GM21619 (cell line): ENCODE data around the gene PTGES2.
A peak's percentile ranks its signal among the peaks of the same experiment; 100 is the strongest.

Source experiments
- ATAC-seq: cut with Tn5 transposase; IDR thresholded peaks from one replicate; pipeline ENCODE4 v1.9.1; 2021; ENCODE audit not compliant: unreplicated experiment

The PTGES2 gene

DNA sequence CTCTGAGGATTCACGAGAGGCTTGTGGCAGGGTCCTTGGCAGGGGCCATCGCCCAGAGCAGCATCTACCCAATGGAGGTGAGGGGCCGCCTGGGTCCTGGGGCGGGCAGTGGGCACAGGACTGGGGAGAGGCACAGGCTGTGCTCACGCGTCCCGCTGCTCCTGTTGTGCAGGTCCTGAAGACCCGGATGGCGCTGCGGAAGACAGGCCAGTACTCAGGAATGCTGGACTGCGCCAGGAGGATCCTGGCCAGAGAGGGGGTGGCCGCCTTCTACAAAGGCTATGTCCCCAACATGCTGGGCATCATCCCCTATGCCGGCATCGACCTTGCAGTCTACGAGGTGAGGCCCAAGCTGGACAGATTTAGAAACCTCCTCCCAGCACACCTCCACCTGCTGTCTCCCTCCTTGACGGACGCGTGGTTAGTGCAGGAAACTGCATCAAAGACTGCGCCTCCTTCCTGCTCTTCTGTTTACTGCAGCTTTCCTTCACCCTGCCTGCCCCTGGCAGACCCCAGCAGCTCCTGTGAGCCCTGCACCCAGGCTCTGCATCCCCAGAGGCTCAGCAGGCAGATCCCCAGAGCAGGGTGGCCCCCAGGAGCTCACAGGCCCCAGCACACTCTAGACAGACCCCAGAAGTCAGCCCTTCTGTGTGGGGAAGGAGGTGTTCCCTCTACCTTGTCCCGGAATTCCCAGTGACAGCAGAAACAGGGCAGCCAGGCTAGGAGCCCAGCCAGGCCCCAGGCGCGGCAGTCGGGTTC, 21.2 kb downstream of the PTGES2 start:
- ATAC-seq: no peak

DNA sequence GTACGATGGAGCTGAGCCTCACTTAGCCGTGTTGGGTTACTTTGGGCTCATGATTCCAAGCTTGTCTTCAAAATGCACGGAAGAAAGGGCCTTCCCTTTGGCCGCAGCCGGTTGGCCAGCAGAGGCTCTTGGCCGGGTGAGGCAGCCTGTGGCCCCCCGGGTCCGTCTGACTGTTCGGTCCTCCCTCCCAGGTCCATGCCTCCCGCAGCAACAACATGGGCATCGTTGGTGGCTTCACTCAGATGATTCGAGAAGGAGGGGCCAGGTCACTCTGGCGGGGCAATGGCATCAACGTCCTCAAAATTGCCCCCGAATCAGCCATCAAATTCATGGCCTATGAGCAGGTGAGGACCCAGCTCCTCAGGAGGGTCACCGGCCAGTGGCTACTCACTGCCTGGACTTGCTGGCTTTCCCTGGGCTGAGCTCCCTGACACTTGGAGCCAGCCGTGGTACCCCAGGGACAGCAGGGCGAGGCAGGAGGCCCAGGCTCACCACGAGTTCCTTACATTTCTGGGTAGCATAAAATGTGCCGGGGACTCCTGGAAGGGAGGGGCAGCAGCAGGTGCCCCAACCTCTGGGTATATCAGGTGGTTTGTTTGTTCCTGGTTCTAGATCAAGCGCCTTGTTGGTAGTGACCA, 21.9 kb downstream of the PTGES2 start:
- ATAC-seq: no peak

DNA sequence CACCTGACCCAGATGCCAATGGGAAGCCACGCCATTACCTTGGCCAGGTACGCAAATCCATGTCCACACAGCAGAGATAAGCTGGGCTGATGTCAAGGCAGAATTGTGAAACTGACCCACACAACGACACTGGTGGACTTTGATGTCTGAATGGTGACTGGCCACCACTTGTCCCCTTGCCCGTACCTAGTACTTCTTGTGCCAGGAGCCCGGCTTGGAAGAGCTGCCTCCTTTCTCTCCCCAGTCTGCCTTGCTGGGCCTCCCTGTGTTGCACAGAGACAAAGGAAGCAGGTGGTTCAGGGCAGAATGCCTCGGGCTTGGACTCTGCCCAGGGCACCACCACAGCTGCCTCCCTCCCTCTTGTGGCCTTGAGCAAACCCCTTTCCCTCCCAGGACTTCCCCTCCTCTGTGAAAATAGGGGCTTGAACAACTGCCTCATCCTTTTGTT, 23.3 kb downstream of the PTGES2 start:
- no peak for ATAC-seq

DNA sequence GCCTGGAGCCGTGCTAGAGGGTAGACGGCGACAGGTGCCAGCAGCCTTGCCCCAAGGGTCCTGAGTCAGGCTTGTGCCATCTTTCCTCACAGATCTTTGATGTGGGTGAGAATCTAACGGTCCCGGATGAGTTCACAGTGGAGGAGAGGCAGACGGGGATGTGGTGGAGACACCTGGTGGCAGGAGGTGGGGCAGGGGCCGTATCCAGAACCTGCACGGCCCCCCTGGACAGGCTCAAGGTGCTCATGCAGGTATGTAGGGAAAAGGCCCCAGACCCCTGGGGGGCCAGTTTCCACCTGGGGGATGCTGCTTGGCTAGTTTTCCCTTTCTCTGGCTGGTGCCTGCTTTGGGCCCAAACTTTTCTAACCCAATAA, 24.0 kb downstream of the PTGES2 start:
- no peak for ATAC-seq

DNA sequence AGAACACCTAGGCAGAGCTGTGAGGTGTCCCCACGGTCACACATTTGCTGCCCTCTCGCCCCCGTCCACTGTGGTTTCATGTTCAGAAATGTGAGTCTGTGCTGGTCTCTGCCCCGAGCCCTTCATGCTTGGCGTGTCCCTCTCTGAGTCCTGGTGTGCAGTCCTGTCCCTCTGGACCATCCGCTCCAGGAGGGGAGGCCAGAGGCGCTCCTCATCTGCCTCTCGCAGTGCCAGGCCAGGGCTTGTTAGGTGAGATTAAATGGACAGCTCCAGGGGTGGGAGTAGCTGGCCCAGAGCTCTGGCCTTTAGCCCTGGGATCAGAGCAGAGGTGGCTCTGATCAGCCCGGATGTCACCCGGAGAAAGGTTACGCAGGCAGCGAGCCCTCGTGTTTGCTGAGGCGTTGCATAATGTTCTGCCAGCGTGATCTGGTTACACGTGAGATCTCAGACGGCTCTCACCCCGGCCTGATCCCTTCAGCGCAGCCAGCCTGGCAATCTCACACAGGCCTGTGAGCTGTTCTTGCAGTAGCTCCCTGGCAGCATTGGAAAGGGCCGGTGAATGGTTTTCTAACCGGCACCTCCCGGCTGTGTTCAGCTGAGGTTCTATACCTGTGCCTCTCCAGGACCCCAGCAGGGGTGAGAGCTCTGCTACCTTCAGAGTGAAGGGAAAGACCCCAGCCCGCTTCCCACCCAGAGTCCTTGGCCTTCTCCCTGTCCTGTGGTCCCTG, 24.5 kb downstream of the PTGES2 start:
- no peak for ATAC-seq

DNA sequence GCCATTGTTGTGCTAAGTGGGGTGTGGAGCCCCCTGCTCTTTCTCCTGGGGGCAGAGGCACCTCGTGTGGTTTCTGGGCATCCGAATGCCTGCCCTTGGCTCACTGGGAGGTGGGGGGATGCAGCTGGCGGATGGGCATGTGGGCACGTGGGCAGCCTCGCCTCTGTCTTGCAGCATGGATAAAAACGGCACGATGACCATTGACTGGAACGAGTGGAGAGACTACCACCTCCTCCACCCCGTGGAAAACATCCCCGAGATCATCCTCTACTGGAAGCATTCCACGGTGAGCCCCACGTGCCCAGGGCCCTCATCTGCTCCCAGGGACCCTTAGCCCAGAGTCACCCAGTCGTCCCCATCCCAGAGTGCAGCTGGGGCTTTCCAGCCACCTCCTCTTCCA, 25.3 kb downstream of the PTGES2 start:
- no peak for ATAC-seq

DNA sequence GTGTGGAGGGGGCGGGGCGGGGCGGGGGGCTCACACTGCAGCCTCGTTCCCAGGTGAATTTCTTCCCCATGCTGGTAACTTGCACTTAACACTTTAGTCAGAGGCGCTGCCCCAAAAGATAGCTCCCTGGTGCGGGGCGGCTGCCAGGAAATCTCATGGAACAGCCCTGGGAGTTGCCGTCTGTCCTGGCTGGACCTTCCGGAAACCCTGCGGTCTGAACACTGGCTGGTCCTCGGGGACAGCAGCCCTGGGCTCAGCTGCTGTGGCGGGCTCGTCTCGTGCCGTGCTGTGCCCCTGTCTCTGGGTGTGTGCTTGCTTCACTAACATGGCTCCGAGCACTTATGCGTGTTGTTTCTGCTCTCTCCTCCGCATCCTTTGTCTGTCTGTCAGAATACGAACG, 25.8 kb downstream of the PTGES2 start:
- no peak for ATAC-seq

DNA sequence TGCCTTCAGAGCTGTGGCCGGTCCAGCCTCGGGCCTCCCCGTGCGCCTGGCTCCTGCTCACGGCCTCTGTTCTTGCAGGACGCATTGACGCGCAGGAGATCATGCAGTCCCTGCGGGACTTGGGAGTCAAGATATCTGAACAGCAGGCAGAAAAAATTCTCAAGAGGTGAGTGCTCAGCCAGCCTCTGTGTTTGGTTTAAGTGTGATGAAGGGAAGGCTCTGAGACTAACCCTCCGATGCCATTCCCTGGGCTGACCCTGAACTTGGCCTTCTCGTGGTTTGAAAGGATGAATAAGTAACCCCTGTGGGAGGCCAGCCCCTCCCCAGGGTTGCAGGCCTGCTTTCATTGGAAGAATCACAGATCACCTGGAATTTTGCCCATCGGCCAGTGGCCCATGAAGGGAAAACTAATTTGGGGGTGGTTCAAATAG, 26.3 kb downstream of the PTGES2 start:
- no peak for ATAC-seq

DNA sequence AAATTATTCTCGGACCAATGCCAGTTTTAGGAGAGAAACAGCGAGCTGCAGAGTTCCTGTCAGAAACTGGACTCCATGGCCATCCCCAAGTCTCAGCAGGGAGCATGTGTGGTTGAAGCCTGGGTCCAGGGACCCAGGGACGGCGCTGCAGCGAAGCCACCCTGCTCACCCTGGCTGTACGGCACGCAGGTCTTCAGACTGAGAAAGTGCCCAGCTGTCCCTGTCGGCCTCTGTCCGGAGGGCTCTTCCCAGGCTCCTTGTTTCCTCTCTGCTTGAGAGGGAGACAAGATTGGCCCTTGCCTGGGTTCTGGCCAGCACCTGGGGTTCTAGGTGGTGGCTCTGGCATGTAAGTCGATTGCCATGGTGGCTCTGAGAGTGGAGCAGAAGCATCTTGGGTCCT, 26.9 kb downstream of the PTGES2 start:
- no peak for ATAC-seq

DNA sequence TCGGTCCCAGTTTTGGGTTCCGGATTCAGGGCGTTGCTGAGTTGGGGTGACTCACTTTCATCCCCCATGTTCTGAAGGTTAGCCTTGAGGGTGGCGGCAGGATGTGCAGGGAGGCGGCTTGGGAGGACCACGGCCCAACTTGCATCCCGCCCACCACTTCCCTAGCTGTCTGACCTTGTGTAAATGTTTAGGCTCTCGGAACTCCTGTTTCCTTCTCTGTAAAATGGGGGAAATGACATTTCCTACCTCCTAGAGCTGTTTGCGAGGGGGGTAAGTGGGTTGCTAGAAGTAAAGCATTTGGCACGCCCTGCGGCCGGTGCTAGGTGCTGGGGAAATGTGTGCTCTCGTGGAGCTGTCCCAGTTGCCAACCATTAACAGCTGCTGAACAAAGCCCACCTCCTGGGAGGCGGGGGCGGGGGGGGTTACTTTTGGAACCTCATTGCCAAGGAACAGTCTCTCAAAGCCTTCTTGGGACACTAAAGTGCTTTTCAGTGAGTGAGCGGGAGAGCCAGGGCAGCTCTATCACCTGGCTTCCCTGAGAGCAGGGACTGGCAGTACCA, 27.5 kb downstream of the PTGES2 start:
- no peak for ATAC-seq

DNA sequence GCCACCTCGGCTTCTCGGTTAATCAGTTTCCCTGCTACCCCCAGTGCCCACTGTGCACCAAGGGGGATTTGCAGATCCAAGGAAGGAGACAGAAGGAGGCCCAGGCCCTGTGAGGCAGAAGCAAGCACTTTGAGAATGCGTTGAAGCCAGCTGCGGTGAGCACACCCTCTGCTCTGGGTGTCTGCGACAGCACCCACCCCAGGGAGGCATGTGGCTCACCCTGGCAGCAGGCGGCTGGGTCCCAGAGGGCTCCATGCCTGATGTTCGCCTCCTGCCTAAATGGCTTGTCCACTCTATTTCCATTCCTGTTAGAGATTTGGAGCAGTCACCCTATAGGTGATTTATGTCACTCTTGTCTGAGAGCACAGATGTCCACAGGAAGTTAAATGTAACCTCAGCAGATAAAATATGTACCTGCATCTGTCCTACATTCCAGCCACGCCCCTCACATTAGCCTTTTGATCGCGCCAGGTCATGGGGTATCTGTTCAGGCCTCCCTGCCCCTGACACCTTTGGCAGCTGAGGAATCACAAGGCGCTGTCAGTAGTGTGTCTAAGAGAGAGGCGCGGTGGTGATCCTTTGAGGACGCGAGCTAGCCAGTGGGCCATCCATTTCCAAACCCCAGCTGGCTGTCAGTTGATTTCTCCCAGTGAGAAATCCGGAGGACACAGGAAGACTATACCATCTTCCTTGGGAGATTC, 28.1 kb downstream of the PTGES2 start:
- ATAC-seq: no peak

DNA sequence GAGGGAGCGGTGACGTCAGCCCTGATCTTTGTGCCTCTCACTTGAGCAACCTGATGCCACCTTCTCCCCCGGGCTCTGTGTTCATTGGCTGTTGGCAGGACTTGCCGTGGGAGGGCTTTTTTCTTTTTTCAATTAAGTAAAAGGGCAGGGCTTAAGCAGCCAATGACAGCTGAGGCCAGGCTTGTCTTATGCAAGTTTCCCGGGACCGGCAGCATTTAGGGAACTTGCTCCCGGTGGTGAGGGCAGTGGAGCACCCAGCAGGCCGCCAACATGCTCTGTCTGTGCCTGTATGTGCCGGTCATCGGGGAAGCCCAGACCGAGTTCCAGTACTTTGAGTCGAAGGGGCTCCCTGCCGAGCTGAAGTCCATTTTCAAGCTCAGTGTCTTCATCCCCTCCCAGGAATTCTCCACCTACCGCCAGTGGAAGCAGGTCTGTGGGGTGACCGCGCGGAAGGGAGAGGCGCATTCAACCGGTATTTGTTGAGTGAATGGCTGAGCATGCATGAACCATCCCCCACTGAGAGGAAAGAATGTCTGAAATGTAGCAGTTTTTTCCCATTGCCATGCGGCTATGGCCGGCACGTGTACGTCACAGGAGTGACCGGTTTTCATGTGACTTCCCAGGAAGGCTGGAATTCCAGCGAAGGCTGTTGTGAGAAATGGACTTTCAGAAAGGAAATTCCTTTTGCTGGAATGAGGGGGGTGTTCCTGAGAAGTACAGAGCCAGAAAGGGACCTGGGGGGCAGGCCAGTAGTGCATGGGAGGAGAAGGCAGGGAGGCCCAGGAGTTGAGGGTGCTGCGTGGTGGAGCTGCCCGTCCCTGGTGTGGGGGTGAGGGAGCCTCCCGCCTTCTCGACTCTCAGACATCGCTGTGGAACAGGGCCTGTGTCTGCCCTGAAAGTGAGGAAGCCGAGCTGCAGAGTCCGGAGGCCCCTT, 29.0 kb downstream of the PTGES2 start:
- no peak for ATAC-seq

DNA sequence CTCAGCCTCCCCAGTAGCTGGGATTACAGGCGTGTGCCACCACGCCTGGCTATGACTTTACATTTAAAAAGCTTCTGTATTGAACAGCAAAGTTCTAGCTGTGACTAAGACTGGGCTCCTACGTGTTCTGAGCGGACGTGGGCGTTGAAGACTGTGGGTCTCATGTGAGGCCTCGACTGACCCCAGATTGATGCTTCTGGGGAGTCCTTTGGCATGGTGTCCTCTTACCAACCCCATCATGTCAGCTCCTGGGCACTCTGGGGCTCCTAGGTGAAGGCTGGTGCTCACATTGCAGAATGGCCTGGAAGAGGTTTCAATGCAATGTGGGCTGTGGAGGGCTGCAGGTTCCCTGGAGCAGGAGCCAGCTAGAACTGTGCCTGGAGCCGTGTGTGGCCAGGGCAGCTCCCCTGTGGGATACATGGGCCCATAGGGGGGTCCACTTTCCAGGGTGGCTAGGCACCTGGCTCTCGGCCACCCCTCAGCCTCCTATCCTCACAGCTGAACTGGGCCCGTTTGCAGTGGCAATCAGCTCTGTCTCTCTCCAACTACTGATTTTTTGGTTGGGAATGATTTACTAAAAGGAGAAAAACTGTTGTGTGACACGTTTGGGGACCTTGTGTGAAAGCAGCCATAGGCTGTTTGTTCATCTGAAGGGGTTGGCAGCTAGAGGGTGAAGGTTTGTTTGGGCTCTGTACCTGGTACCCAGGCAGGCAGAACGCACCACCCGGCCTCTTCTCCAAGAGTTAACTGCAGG, 29.8 kb downstream of the PTGES2 start:
- ATAC-seq: no peak

DNA sequence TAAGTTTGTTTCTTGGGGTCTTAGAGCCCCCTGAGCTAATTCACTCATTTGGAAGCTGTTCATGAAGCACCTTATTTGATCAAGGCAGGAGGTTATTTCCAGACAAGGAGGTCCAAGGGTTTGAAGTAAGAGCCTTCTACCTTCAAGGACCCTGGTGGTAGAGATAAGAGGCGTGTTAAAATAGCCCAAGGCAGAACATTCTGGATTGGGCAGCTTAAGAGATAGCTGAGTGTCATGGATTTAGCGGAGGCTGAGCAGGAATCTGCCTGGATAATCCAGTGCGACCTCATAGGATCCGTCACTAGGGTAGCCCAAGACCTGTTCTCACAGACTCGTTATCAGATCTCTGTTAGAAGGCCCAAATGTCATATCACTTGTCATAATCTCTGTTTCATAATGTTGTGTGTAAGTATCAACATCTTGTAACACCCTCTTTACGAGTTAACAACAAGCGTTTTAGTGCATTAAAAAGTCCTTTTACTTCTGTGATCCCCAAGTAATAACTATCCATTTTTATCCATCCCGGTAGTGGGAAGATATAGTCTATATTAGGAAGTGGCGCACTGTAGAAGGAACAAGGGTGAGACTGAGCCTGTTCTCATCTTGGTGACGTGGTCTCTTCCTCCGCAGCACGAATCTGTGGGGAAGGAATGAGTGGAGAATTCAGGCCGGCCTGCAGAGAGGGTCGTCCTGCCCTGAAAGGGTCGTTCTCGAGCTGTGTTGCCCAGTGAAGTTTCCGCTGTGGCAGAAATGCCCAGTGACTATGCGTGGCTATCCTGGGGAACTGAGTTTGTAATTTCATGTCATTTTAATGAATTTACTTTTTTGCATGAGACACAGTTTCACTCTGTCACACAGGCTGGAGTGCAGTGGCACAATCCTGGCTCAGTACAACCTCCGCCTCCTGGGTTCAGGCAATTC, 30.7 kb downstream of the PTGES2 start:
- no peak for ATAC-seq

DNA sequence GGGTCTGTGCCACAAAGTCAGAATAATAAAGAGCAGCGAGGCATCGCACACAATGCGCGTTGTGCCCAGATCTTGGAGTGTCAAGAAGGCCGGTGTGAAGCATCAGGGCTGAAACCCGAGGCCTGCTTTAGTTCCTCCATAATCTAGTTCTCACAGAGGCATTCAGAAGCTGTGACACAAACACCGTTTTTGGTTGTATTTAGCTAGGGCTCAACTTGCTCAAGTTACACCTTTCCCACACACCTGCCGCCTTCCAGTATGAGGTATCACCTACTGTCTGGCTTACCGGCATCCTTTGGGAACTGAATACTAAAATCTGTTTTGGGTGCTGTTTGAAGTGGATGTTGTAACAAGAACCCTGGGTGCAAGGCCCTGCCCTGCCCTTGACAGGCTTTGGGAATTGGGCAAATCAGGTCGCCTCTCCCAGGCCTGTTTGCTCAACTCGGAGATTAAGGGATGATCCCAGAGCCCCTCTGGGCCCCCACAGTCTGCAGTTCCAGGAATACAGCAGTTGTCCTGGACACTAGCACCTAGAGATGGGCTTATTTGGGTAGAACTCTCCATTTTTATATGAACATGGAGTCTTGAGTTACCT, 32.5 kb downstream of the PTGES2 start:
- no peak for ATAC-seq

DNA sequence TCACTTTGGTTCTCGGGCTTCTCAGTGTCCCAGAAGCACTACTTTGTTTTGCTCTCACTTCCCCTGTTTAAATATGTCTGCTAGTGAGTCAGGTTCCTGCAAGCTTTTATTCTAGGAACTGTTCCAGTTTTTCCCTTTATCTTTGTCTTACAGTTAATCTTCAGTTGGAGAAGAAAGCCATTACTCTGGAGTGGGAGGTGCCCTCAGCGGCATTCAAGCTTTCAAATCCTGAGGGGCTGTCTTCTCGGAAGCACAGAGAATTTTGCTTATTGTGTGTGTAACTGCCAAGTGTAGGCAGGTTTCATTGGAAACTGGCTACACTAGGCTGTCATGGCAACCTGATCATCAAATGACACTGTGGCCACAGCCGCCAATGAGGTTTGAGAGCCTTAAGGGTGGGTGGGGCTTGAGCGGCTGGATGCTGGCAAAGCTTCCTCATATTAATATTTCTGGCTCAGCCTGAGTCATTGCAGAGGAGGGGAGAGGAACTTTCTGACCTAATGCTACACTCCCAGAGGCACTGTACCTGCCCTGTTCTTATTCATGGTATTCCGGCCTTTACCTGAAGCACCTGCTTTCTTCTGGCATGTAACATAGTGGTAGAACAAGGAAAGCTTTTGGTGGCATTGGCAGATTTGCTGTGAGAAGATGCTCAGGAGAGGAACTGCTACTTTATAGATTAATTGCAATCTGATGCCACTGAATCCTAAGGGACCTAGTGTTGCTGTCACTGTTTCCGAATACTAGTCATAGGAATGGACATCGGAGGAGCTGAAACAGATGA, 33.2 kb downstream of the PTGES2 start:
- ATAC-seq: peak; percentile 95

DNA sequence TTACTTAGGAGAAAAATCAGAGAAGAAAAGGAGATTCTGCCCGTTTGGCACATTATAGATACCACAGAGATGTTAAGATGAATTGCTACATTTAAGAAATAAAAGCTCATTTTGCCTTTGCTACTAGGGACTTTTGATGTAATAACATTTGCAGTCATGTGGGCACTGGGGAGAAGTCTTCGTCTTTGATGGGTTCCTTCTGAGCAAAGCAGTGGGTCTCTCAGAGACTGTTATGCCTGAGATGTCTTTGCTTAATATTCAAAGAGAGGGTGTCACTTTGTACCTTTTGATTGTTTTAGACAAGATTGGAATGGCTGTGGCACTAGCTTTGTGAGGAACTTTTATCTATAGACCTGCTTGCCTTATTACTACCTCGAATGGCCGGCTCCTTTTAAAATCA, 34.5 kb downstream of the PTGES2 start:
- no peak for ATAC-seq
